Measurements from ENCODE around the gene PLXNC1. TPM values are rescaled to one million over a fixed set of nuclear protein-coding genes. Genes with fewer than 3 reads are reported as not detected.

Gene PLXNC1
- total and polyA plus RNA-seq, 2 of the 8 experiments (the other 6 are each of a cell fraction or from before 2014, with no cell fraction given), result 0.83 to 2.0 TPM

- no peaks in the 10 kb centered on the region for H3K23me2 ChIP-seq (ENCODE audit: low read depth, low read length)
- H3K4me2 ChIP-seq (ENCODE audit: insufficient read depth in 1 of 2, low read depth in 2 of 2, low read length in 2 of 2), result no peak overlapping the region
- no peak for DNase-seq (ENCODE audit: low read depth in 1 of 2, low spot score in 2 of 2)
- no peaks in the 10 kb centered on the region for H4K20me1 ChIP-seq (replicated peaks in 1 of 2; ENCODE audit: control insufficient read depth in 1 of 2, insufficient read depth in 2 of 2, low read length in 2 of 2)
- 81% methylated on average over 7 of the region's 7 CpGs; no CpG with 5 or more reads in 1 of the 2 experiments for WGBS, 2 experiments (ENCODE audit: extremely low coverage in 1 of 2, insufficient coverage in 1 of 2, insufficient read length in 1 of 2, insufficient replicate concordance in 2 of 2, low coverage in 1 of 2, low lambda C conversion rate in 2 of 2, missing lambda C conversion rate in 1 of 2)
- ChIA-PET CTCF (ENCODE audit: partially characterized antibody) (interaction anchor here (0.6 to 2.0 kb wide), 5 partner anchors 10 to 147 kb away, joined by 3 to 7 read pairs (median 3); no protein-coding TSS in a partner anchor), POLR2A (ENCODE audit: partially characterized antibody) (interaction anchor here (0.6 to 1.7 kb wide), 3 partner anchors 10 to 1514 kb away, joined by 3 to 7 read pairs (median 4); no protein-coding TSS in a partner anchor)
- H3K56ac ChIP-seq (replicated peaks; ENCODE audit: insufficient read length, low read depth, low read length), result no peak overlapping the region
- H3K14ac ChIP-seq (ENCODE audit: insufficient read length), result no peak overlapping the region
- H3K23ac ChIP-seq (ENCODE audit: insufficient read length), result no peak overlapping the region
- H3K18ac ChIP-seq (ENCODE audit: extremely low read depth, low read length), result no peak overlapping the region
- H3K79me1 ChIP-seq (ENCODE audit: low read depth, low read length), result no peaks in the 10 kb centered on the region
- no peaks in the 10 kb centered on the region for H3K4me1 ChIP-seq (replicated peaks in 1 of 4; ENCODE audit: control insufficient read depth in 3 of 4, insufficient read depth in 4 of 4, low read length in 3 of 4)
- H3K36me3 ChIP-seq (ENCODE audit: control insufficient read depth in 2 of 4, insufficient read depth in 4 of 4, low read length in 3 of 4), result peaks cover 0 to 1% (median 0%) of the 10 kb centered on the region in 4 experiments; a peak in 1 of 8 replicates
- H2BK12ac ChIP-seq (ENCODE audit: low read depth, low read length), result no peak overlapping the region
- H4K91ac ChIP-seq (replicated peaks; ENCODE audit: insufficient read length, low read length), result no peak overlapping the region
- no peak overlapping the region for H2BK15ac ChIP-seq (ENCODE audit: low read length)
- H3K9ac ChIP-seq (replicated peaks in 1 of 4; ENCODE audit: extremely low read depth in 1 of 4, low read depth in 3 of 4, low read length in 3 of 4), result no peak overlapping the region
- no peaks in the 10 kb centered on the region for H3K79me2 ChIP-seq (ENCODE audit: control insufficient read depth in 1 of 2, insufficient read depth in 2 of 2, low read length in 2 of 2)
- H2AFZ ChIP-seq (ENCODE audit: low read length), result no peak overlapping the region
- no peak overlapping the region for H2BK20ac ChIP-seq (ENCODE audit: low read length)
- TF ChIP-seq CTBP2 (IDR thresholded peaks at IDR 0.05; ENCODE audit: borderline replicate concordance, insufficient read depth, insufficient read length, low read length) (no peak), CEBPB (IDR thresholded peaks at IDR 0.05; ENCODE audit: low read depth, low read length) (no peak), BCL11A (IDR thresholded peaks at IDR 0.05; ENCODE audit: low read depth in 2 of 2, low read length in 2 of 2) (no peak), CBX8 (IDR thresholded peaks at IDR 0.05; ENCODE audit: borderline replicate concordance, low read depth, low read length) (no peak), GABPA (IDR thresholded peaks at IDR 0.05; ENCODE audit: borderline replicate concordance, insufficient read depth, low read length) (no peak), TEAD4 (IDR thresholded peaks at IDR 0.05; ENCODE audit: low read depth, low read length) (no peak), MAFK (IDR thresholded peaks at IDR 0.05; ENCODE audit: low read depth, low read length) (no peak), TAF7 (optimal IDR thresholded peaks at IDR 0.05; ENCODE audit: borderline replicate concordance, low read depth, low read length) (no peak), BACH1 (IDR thresholded peaks at IDR 0.05; ENCODE audit: low read length) (no peak), POU5F1 (IDR thresholded peaks at IDR 0.05; ENCODE audit: low read depth, low read length) (no peak), TBP (IDR thresholded peaks at IDR 0.05; ENCODE audit: low read depth, low read length) (no peak), CHD2 (IDR thresholded peaks at IDR 0.05; ENCODE audit: low read length) (no peak), PHF8 (conservative IDR thresholded peaks at IDR 0.05; ENCODE audit: low read depth, low read length) (no peak), HDAC6 (IDR thresholded peaks at IDR 0.05; ENCODE audit: low read depth, low read length) (no peak), FOSL1 (IDR thresholded peaks at IDR 0.05; ENCODE audit: insufficient read depth, low read depth, low read length) (no peak)
- no peak overlapping the region for H2BK5ac ChIP-seq (ENCODE audit: low read depth, low read length)
- no peak overlapping the region for H3K4me3 ChIP-seq (ENCODE audit: extremely low read depth in 1 of 4, insufficient read depth in 2 of 4, low read depth in 3 of 4, low read length in 4 of 4)
- H3K27ac ChIP-seq (ENCODE audit: low read depth, low read length), result no peak overlapping the region
- no peak overlapping the region for H4K8ac ChIP-seq (ENCODE audit: extremely low read depth, insufficient read depth, low read length)
- no peaks in the 10 kb centered on the region for H3K27me3 ChIP-seq (replicated peaks in 1 of 4; ENCODE audit: control insufficient read depth in 3 of 4, extremely low read depth in 1 of 4, insufficient read depth in 3 of 4, low read length in 3 of 4)
- no peak overlapping the region for H4K5ac ChIP-seq (ENCODE audit: insufficient read length, low read depth, low read length)
- no peak overlapping the region for H3K4ac ChIP-seq (replicated peaks; ENCODE audit: insufficient read length, low read depth, low read length)
- no peak overlapping the region for H2BK120ac ChIP-seq (replicated peaks; ENCODE audit: low read depth, low read length)
- FAIRE-seq, result no peak
- no peak overlapping the region for H2AK5ac ChIP-seq (ENCODE audit: low read depth, low read length)
- H3K9me3 ChIP-seq (ENCODE audit: insufficient read depth in 2 of 2, low read depth in 1 of 2, low read length in 1 of 2), result no peaks in the 10 kb centered on the region
Observed at GRCh38 chr12:94280063-94280462, 131.7 kb downstream of the PLXNC1 start.
